ENCODE results near the gene TMEM178B.

GRCh38 chr7:141119187-141119586, 45.3 kb downstream of the TMEM178B start:
- TF ChIP-seq CTCF (IDR thresholded peaks at IDR 0.05): no peak
- TF ChIP-seq RCOR1 (IDR thresholded peaks at IDR 0.05; ENCODE audit: low read length): no peak
- no peak for TF ChIP-seq EP300 (IDR thresholded peaks at IDR 0.05; ENCODE audit: borderline replicate concordance in 1 of 2, low read depth in 1 of 2, low read length in 1 of 2)
- TF ChIP-seq GABPA (IDR thresholded peaks at IDR 0.05; ENCODE audit: low read depth): no peak
- no peak for TF ChIP-seq TAF1 (IDR thresholded peaks at IDR 0.05; ENCODE audit: borderline replicate concordance, low read depth, low read length)
- TF ChIP-seq POLR2AphosphoS5 (IDR thresholded peaks at IDR 0.05; ENCODE audit: low read depth, low read length): no peak
- TF ChIP-seq SIN3A (IDR thresholded peaks at IDR 0.05; ENCODE audit: borderline replicate concordance, low read depth, low read length): no peak

Data from SK-N-SH (cell line).